Astrocyte (in vitro differentiated cells and primary cell): Measurements from ENCODE around the gene SLC6A3. TPM values are rescaled to one million over a fixed set of nuclear protein-coding genes. Genes with fewer than 3 reads are reported as not detected.
"Not testable (repeated sequence)": the region's sequence is repeated elsewhere in the genome, so short reads cannot be mapped to it uniquely, and the experiment has no call there.

Source experiments
- DNase-seq: peaks from one replicate; pipeline ENCODE4 v3.0.0-alpha.2; 2010; ENCODE audit warnings: low read depth
- FAIRE-seq: peaks from 2 replicates; lab custom pipeline; 2011; peaks lifted over from hg19 to GRCh38; lab: Jason Lieb, UNC
- H2AFZ ChIP-seq: 2 replicates; pipeline ENCODE4 v1.6.0; 2012; ENCODE audit warnings: low read depth, low read length, inconsistent platforms
- H3K27ac ChIP-seq: 2 replicates; pipeline ENCODE4 v1.5.1; 2011; ENCODE audit warnings: low read depth, low read length, inconsistent platforms
- H3K27me3 ChIP-seq: 2 replicates; pipeline ENCODE4 v1.6.0; 2011; ENCODE audit warnings: low read length, inconsistent platforms; ENCODE audit not compliant: insufficient read depth
- H3K36me3 ChIP-seq: 2 replicates; pipeline ENCODE4 v1.5.1; 2011; ENCODE audit warnings: low read length, inconsistent platforms; ENCODE audit not compliant: insufficient read depth
- H3K4me1 ChIP-seq: 2 replicates; pipeline ENCODE4 v1.5.1; 2011; ENCODE audit warnings: low read length, inconsistent platforms; ENCODE audit not compliant: insufficient read depth
- H3K4me2 ChIP-seq: 2 replicates; pipeline ENCODE4 v1.6.0; 2012; ENCODE audit warnings: low read length, inconsistent platforms
- H3K4me3 ChIP-seq: 2 replicates; pipeline ENCODE4 v1.5.1; 2011; ENCODE audit warnings: low read depth, mild to moderate bottlenecking, low read length, inconsistent platforms; ENCODE audit not compliant: insufficient read depth
- H3K79me2 ChIP-seq: 2 replicates; pipeline ENCODE4 v1.6.0; 2012; ENCODE audit warnings: mild to moderate bottlenecking, low read length, inconsistent platforms; ENCODE audit not compliant: insufficient read depth
- H3K9ac ChIP-seq: 2 replicates; pipeline ENCODE4 v1.6.0; 2012; ENCODE audit warnings: mild to moderate bottlenecking, low read length, inconsistent platforms
- H3K9me3 ChIP-seq: 2 replicates; pipeline ENCODE4 v1.5.1; 2012; ENCODE audit warnings: low read depth, mild to moderate bottlenecking, low read length, inconsistent platforms; ENCODE audit not compliant: insufficient read depth
- H4K20me1 ChIP-seq: 2 replicates; pipeline ENCODE4 v1.6.0; 2012; ENCODE audit warnings: low read length, inconsistent platforms; ENCODE audit not compliant: insufficient read depth
- H3K27ac Mint-ChIP-seq: one replicate; pipeline ENCODE4 v1.8.0; 2021; ENCODE audit warnings: mild to moderate bottlenecking, mixed read lengths; ENCODE audit not compliant: unreplicated experiment
- H3K27me3 Mint-ChIP-seq: one replicate; pipeline ENCODE4 v1.8.0; 2021; ENCODE audit warnings: low read depth, mixed read lengths; ENCODE audit not compliant: unreplicated experiment
- H3K36me3 Mint-ChIP-seq: one replicate; pipeline ENCODE4 v1.8.0; 2021; ENCODE audit warnings: low read depth, mixed read lengths; ENCODE audit not compliant: unreplicated experiment
- H3K4me1 Mint-ChIP-seq: one replicate; pipeline ENCODE4 v1.8.0; 2021; ENCODE audit warnings: low read depth, mixed read lengths; ENCODE audit not compliant: unreplicated experiment
- H3K4me3 Mint-ChIP-seq: one replicate; pipeline ENCODE4 v1.8.0; 2021; ENCODE audit warnings: mild to moderate bottlenecking, moderate library complexity, mixed read lengths; ENCODE audit not compliant: unreplicated experiment
- H3K9me3 Mint-ChIP-seq: one replicate; pipeline ENCODE4 v1.8.0; 2021; ENCODE audit warnings: mild to moderate bottlenecking, mixed read lengths; ENCODE audit not compliant: unreplicated experiment
- CTCF ChIP-seq: IDR thresholded peaks from 2 replicates; pipeline ENCODE4 v1.5.1; 2011; ENCODE audit warnings: low read depth, mild to moderate bottlenecking, inconsistent platforms, low read length, moderate library complexity; ENCODE audit not compliant: insufficient read depth
- EZH2 ChIP-seq: IDR thresholded peaks from 2 replicates; pipeline ENCODE4 v1.6.1; 2012; ENCODE audit warnings: mild to moderate bottlenecking, low read length, inconsistent platforms; ENCODE audit not compliant: insufficient read depth
- total RNA-seq: library from RNA; stranded (reverse); gene quantifications from 2 replicates; pipeline ENCODE4 v1.2.1, GENCODE V29; 2021

SLC6A3 gene
- total RNA-seq, 1 donor from 2014 or later, result 0.07 TPM

- peaks cover 12% of the 10 kb centered on the region for H3K27me3 ChIP-seq
- no peaks in the 10 kb centered on the region for H3K4me1 Mint-ChIP-seq
- peaks cover 57% of the 10 kb centered on the region for H3K27me3 Mint-ChIP-seq
These were observed 71.1 kb downstream of the SLC6A3 start for GRCh38 chr5:1374030-1374678.

DNA sequence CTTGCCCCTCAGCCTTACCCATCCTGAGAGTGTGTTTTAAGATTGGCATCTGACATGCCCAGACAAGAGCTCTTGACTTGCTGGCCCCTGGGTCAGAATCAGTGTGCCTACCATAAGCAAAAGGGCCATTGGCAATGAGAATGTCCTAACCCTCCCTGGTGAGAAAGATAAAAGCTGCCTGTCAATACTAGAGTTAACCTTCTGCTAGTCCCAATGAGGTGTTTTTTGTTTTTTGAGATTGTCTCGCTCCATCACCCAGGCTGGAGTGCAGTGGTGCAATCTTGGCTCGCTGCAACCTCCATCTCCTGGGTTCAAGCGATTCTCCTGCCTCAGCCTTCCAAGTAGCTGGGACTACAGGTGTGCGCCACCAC is 73.3 kb downstream of the SLC6A3 start:
- not testable (repeated sequence) for FAIRE-seq, H3K4me1 ChIP-seq, H3K9me3 Mint-ChIP-seq, H4K20me1 ChIP-seq, H3K9me3 ChIP-seq, H3K4me3 Mint-ChIP-seq, H3K4me2 ChIP-seq, H3K36me3 ChIP-seq, H3K27ac ChIP-seq, H3K4me1 Mint-ChIP-seq, H3K4me3 ChIP-seq, DNase-seq, H2AFZ ChIP-seq, H3K9ac ChIP-seq, H3K36me3 Mint-ChIP-seq, H3K79me2 ChIP-seq
- H3K27ac Mint-ChIP-seq, result peak overlapping the region; percentile 29
- H3K27me3 ChIP-seq, result peaks cover 17% of the 10 kb centered on the region
- H3K27me3 Mint-ChIP-seq, result peaks cover 57% of the 10 kb centered on the region

More at GRCh38 chr5:1374030-1374678, 71.1 kb downstream of the SLC6A3 start:
- FAIRE-seq (no peak), DNase-seq (no peak)
- Histone ChIP-seq H3K36me3 (no peaks in the 10 kb centered on the region), H3K4me2 (no peak overlapping the region), H3K9me3 (no peaks in the 10 kb centered on the region), H3K9ac (no peak overlapping the region), H2AFZ (no peak overlapping the region), H3K79me2 (no peaks in the 10 kb centered on the region), H3K4me1 (no peaks in the 10 kb centered on the region), H3K4me3 (no peak overlapping the region), H3K27ac (no peak overlapping the region), H4K20me1 (no peaks in the 10 kb centered on the region)
- TF ChIP-seq CTCF (no peak), EZH2 (no peak)
- Mint-ChIP-seq H3K27ac (no peak overlapping the region), H3K36me3 (no peaks in the 10 kb centered on the region), H3K4me3 (no peak overlapping the region), H3K9me3 (peaks cover 4% of the 10 kb centered on the region)

DNA sequence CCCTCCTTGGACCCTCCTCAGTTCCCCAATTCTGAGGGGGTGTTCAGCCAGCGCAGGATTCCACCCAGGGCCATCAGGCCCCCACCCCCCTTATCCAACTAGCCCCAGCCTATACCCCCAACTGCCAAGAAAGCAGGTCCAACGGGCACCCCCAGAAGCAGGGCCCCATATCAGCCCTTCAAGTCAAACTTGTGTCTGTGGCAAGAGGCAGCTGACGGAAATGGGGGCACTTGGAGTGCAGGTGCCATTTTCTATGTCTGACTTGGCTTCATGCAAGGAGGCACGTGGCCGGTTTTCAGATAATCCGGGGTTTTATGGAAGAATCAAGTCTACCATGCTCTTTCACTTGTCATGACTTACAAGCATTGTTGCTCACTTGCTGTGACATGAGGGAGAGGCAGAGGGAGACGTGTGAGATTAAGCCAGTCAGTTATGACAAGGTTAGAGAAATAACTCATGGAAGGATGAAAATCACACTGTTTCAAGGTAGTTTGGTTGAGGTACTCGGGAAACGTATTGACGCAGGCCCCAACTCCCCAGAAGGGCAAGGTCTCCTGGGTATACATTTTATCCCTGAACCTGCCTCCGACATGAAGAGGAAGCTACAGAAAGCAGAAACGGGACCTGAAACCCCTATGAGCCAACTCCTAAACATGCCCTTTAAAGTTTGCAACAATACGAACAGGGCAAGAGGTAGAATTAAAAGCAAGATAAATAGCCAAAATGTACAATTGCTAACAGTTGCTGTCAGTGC is 73.8 kb downstream of the SLC6A3 start:
- no peak for DNase-seq
- TF ChIP-seq CTCF, result no peak
- TF ChIP-seq EZH2, result no peak
- H3K4me2 ChIP-seq, result no peak overlapping the region
- Mint-ChIP-seq H3K27me3 (peaks cover 60% of the 10 kb centered on the region), H3K27ac (no peak overlapping the region), H3K9me3 (no peaks in the 10 kb centered on the region), H3K4me1 (no peaks in the 10 kb centered on the region), H3K4me3 (no peak overlapping the region), H3K36me3 (no peaks in the 10 kb centered on the region)
- FAIRE-seq, result no peak
- no peaks in the 10 kb centered on the region for H3K4me1 ChIP-seq
- H3K36me3 ChIP-seq, result no peaks in the 10 kb centered on the region
- H3K9me3 ChIP-seq, result no peaks in the 10 kb centered on the region
- no peaks in the 10 kb centered on the region for H3K79me2 ChIP-seq
- H3K4me3 ChIP-seq, result no peak overlapping the region
- H4K20me1 ChIP-seq, result no peaks in the 10 kb centered on the region
- H2AFZ ChIP-seq, result no peak overlapping the region
- peaks cover 21% of the 10 kb centered on the region for H3K27me3 ChIP-seq
- no peak overlapping the region for H3K27ac ChIP-seq
- no peak overlapping the region for H3K9ac ChIP-seq
